HCT116 (cell line): ENCODE measurements around the gene CAMSAP1.

Experiments used
- CBX3 ChIP-seq: IDR thresholded peaks from 2 replicates; pipeline ENCODE4 v1.6.1; 2012; ENCODE audit warnings: low read depth
- CEBPB ChIP-seq: IDR thresholded peaks from 2 replicates; pipeline ENCODE4 v1.6.1; 2012; ENCODE audit warnings: low read depth
- CTCF ChIP-seq, 3 experiments: fragments of 200-600 bp in 1 of 3; sonication (generic) in 1 of 3; IDR thresholded peaks in 2 of 3; conservative IDR thresholded peaks in 1 of 3; 2 replicates each; pipeline ENCODE4 v1.5.1; 2012 to 2017; ENCODE audit warnings: low read depth in 2 of 3, low read length in 2 of 3, antibody characterized with exemption in 1 of 3, borderline replicate concordance in 1 of 3, control low read depth in 1 of 3, mild to moderate bottlenecking in 1 of 3, mixed read lengths in 1 of 3, mixed run types in 1 of 3, moderate library complexity in 1 of 3; ENCODE audit not compliant: insufficient read depth in 1 of 3
- EGR1 ChIP-seq: IDR thresholded peaks from 2 replicates; pipeline ENCODE4 v1.6.1; 2012; ENCODE audit warnings: low read depth
- ELF1 ChIP-seq: IDR thresholded peaks from 2 replicates; pipeline ENCODE4 v1.6.1; 2012; ENCODE audit warnings: low read depth, borderline replicate concordance
- EZH2 ChIP-seq: fragments of 200-600 bp; sonication (generic); IDR thresholded peaks from 2 replicates; pipeline ENCODE4 v1.6.1; 2017; ENCODE audit warnings: antibody characterized with exemption, mixed run types
- EZH2phosphoT487 ChIP-seq: fragments of 200-600 bp; IDR thresholded peaks from 2 replicates; pipeline ENCODE4 v1.6.1; 2018; ENCODE audit warnings: antibody characterized with exemption, borderline replicate concordance
- JUND ChIP-seq: IDR thresholded peaks from 2 replicates; pipeline ENCODE4 v1.6.1; 2012
- POLR2A ChIP-seq: IDR thresholded peaks from 2 replicates; pipeline ENCODE4 v1.7.0; 2011; ENCODE audit warnings: borderline replicate concordance; ENCODE audit not compliant: insufficient read depth, insufficient read length; ENCODE audit errors: extremely low read depth
- POLR2AphosphoS5 ChIP-seq: IDR thresholded peaks from 2 replicates; pipeline ENCODE4 v1.6.1; 2011; ENCODE audit warnings: mild to moderate bottlenecking, low read depth, low read length, moderate library complexity
- REST ChIP-seq: IDR thresholded peaks from 2 replicates; pipeline ENCODE4 v1.6.1; 2012; ENCODE audit warnings: low read depth
- SP1 ChIP-seq: IDR thresholded peaks from 2 replicates; pipeline ENCODE4 v1.6.1; 2012; ENCODE audit warnings: low read depth
- SRF ChIP-seq: IDR thresholded peaks from 2 replicates; pipeline ENCODE4 v1.6.1; 2012; ENCODE audit warnings: low read depth
- ZFX ChIP-seq: fragments of 450-650 bp; IDR thresholded peaks from 2 replicates; pipeline ENCODE4 v1.6.1; 2017

- TF ChIP-seq SP1 (no peak), CTCF (IDR thresholded peaks at IDR 0.05 in 2 of 3, conservative IDR thresholded peaks at IDR 0.05 in 1 of 3; ENCODE audit: borderline replicate concordance in 1 of 3, insufficient read depth in 1 of 3, low read depth in 2 of 3, low read length in 2 of 3) (no peak), POLR2A (no peak), REST (no peak), JUND (no peak), SRF (no peak), CEBPB (no peak), ELF1 (no peak), CBX3 (no peak), EZH2phosphoT487 (no peak), POLR2AphosphoS5 (no peak), EGR1 (no peak), ZFX (no peak), EZH2 (no peak)
Observed at GRCh38 chr9:135833864-135834263, 73.5 kb downstream of the CAMSAP1 start.
